Panc1 (cell line): ENCODE data around the gene CD46. TPM values are rescaled to one million over a fixed set of nuclear protein-coding genes. Genes with fewer than 3 reads are reported as not detected.

Experiments
- ATAC-seq: fragments of 200-7000 bp; cut with Tn5 transposase; 2 replicates; pipeline ENCODE4 v1.9.1; 2020; ENCODE audit warnings: mild to moderate bottlenecking, moderate library complexity
- BruUV-seq: library from RNA; stranded (reverse); fragments of 400-500 nt; replicated peaks from 2 replicates; lab custom pipeline; 2021; lab: Mats Ljungman, UMichigan
- CTCF ChIA-PET: fragments of 300-600 bp; sonication (Branson Sonifier 250); formaldehyde crosslinking; loops from one replicate; lab custom pipeline; 2022; ENCODE audit warnings: antibody characterized with exemption; lab: Charles Lee
- POLR2A ChIA-PET: fragments of 300-600 bp; sonication (Branson Sonifier 250); formaldehyde crosslinking; loops from one replicate; lab custom pipeline; 2022; ENCODE audit warnings: antibody characterized with exemption; lab: Charles Lee
- DNase-seq: peaks from one replicate; pipeline ENCODE4 v3.0.0-alpha.2; 2010; ENCODE audit warnings: low read depth, low spot score
- H3K27ac ChIP-seq: 2 replicates; pipeline ENCODE4 v1.5.1; 2011; ENCODE audit warnings: mild to moderate bottlenecking, low read length, inconsistent platforms
- H3K27me3 ChIP-seq: fragments of 200-500 bp; sonication (Bioruptor generic); 2 replicates; pipeline ENCODE4 v1.6.0; 2014; ENCODE audit warnings: low read length, inconsistent platforms; ENCODE audit not compliant: control insufficient read depth, insufficient read depth
- H3K36me3 ChIP-seq: fragments of 200-500 bp; sonication (Bioruptor generic); 2 replicates; pipeline ENCODE4 v1.5.1; 2014; ENCODE audit warnings: inconsistent platforms, mild to moderate bottlenecking, low read length, moderate library complexity; ENCODE audit not compliant: control insufficient read depth, insufficient read depth
- H3K4me1 ChIP-seq: 2 replicates; pipeline ENCODE4 v1.5.1; 2011; ENCODE audit warnings: inconsistent platforms, mild to moderate bottlenecking, low read length, moderate library complexity; ENCODE audit not compliant: control insufficient read depth, insufficient read depth
- H3K4me3 ChIP-seq, 2 experiments: 2 replicates each; pipeline ENCODE4 v1.5.1; 2011 to 2012; ENCODE audit warnings: low read depth in 2 of 2, low read length in 2 of 2, mild to moderate bottlenecking in 2 of 2, inconsistent platforms in 1 of 2, moderate library complexity in 1 of 2
- H3K9me3 ChIP-seq: fragments of 200-500 bp; sonication (Bioruptor generic); 2 replicates; pipeline ENCODE4 v1.5.1; 2014; ENCODE audit warnings: low read depth, mild to moderate bottlenecking, inconsistent platforms, low read length, moderate library complexity; ENCODE audit not compliant: control insufficient read depth, insufficient read depth
- CTCF ChIP-seq: fragments of 450-650 bp; IDR thresholded peaks from 2 replicates; pipeline ENCODE4 v1.5.1; 2017; ENCODE audit warnings: mild to moderate bottlenecking
- POLR2AphosphoS5 ChIP-seq: IDR thresholded peaks from 2 replicates; pipeline ENCODE4 v1.6.1; 2012; ENCODE audit warnings: mild to moderate bottlenecking, low read depth, low read length, moderate library complexity
- REST ChIP-seq, 2 experiments: IDR thresholded peaks; 2 replicates each; pipeline ENCODE4 v1.6.1; 2011 to 2012; ENCODE audit warnings: low read depth in 2 of 2, control low read depth in 1 of 2, low read length in 1 of 2, mild to moderate bottlenecking in 1 of 2, moderate library complexity in 1 of 2; ENCODE audit not compliant: insufficient read depth in 1 of 2
- SIN3A ChIP-seq: IDR thresholded peaks from 2 replicates; pipeline ENCODE4 v1.6.1; 2012; ENCODE audit warnings: low read depth, mild to moderate bottlenecking, low read length, moderate library complexity, borderline replicate concordance; ENCODE audit not compliant: insufficient read depth
- TCF7L2 ChIP-seq: IDR thresholded peaks from 2 replicates; pipeline ENCODE4 v1.6.1; 2011; ENCODE audit warnings: mild to moderate bottlenecking, low read depth, low read length, inconsistent platforms
- in situ Hi-C: cut with HindIII; loops from 2 replicates; pipeline ENCODE4 v1.10.0; 2016; ENCODE audit warnings: low sequenced_read_pairs, low pct_unique_long_range_greater_than_20kb
- intact Hi-C: fragments of 100-400 bp; cut with micrococcal nuclease; formaldehyde crosslinking; loops from one replicate; pipeline ENCODE4 v1.10.0; 2022; ENCODE audit not compliant: unreplicated experiment
- total RNA-seq: library from RNA; stranded (reverse); gene quantifications from one replicate; pipeline ENCODE4 v1.2.1, GENCODE V29; 2021; ENCODE audit not compliant: unreplicated experiment

The CD46 gene
- total RNA-seq, 1 experiment from 2014 or later, result 128 TPM

GRCh38 chr1:207808911-207809555 is 57.2 kb downstream of the CD46 start:
- in situ Hi-C loops (no loop called here), intact Hi-C loops (no loop called here)
- DNase-seq (no peak), ATAC-seq (no peak)
- ChIA-PET POLR2A (no interaction called here), CTCF (no interaction called here)
- Histone ChIP-seq H3K9me3 (no peaks in the 10 kb centered on the region), H3K4me3 (no peak overlapping the region), H3K27ac (no peak overlapping the region), H3K4me1 (no peaks in the 10 kb centered on the region), H3K36me3 (no peaks in the 10 kb centered on the region), H3K27me3 (no peaks in the 10 kb centered on the region)
- TF ChIP-seq CTCF (no peak), SIN3A (no peak), POLR2AphosphoS5 (no peak), TCF7L2 (no peak), REST (IDR thresholded peaks at IDR 0.05; ENCODE audit: insufficient read depth in 1 of 2, low read depth in 2 of 2, low read length in 1 of 2) (no peak)
- BruUV-seq, result no TSS peak

- Histone ChIP-seq H3K27me3 (no peaks in the 10 kb centered on the region), H3K9me3 (no peaks in the 10 kb centered on the region), H3K36me3 (no peaks in the 10 kb centered on the region), H3K4me3 (no peak overlapping the region), H3K27ac (no peak overlapping the region), H3K4me1 (no peaks in the 10 kb centered on the region)
- BruUV-seq, result no TSS peak
- in situ Hi-C loops (no loop called here), intact Hi-C loops (no loop called here)
- ATAC-seq (no peak), DNase-seq (no peak)
- ChIA-PET POLR2A (no interaction called here), CTCF (no interaction called here)
- TF ChIP-seq TCF7L2 (no peak), CTCF (no peak), POLR2AphosphoS5 (no peak), SIN3A (no peak), REST (IDR thresholded peaks at IDR 0.05; ENCODE audit: insufficient read depth in 1 of 2, low read depth in 2 of 2, low read length in 1 of 2) (no peak)
Observed at GRCh38 chr1:207810173-207810572, 58.3 kb downstream of the CD46 start.
